DND-41 (cell line): ENCODE data around the gene CPXM2.

ENCODE experiments used
- EZH2 ChIP-seq: IDR thresholded peaks from 3 replicates; pipeline ENCODE4 v1.6.1; 2012; ENCODE audit warnings: borderline replicate concordance, low read depth, mild to moderate bottlenecking, moderate library complexity, low read length, inconsistent platforms; ENCODE audit not compliant: severe bottlenecking
- TF ChIP-seq, protein P1 (sequence below): IDR thresholded peaks from 2 replicates; pipeline ENCODE4 v1.5.1; 2012; ENCODE audit warnings: borderline replicate concordance, low read length, moderate library complexity, mild to moderate bottlenecking; ENCODE audit not compliant: poor library complexity, severe bottlenecking; ENCODE audit errors: extremely low read depth

- TF ChIP-seq, protein P1, sequence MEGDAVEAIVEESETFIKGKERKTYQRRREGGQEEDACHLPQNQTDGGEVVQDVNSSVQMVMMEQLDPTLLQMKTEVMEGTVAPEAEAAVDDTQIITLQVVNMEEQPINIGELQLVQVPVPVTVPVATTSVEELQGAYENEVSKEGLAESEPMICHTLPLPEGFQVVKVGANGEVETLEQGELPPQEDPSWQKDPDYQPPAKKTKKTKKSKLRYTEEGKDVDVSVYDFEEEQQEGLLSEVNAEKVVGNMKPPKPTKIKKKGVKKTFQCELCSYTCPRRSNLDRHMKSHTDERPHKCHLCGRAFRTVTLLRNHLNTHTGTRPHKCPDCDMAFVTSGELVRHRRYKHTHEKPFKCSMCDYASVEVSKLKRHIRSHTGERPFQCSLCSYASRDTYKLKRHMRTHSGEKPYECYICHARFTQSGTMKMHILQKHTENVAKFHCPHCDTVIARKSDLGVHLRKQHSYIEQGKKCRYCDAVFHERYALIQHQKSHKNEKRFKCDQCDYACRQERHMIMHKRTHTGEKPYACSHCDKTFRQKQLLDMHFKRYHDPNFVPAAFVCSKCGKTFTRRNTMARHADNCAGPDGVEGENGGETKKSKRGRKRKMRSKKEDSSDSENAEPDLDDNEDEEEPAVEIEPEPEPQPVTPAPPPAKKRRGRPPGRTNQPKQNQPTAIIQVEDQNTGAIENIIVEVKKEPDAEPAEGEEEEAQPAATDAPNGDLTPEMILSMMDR, result no peak
- TF ChIP-seq EZH2, result no peak
Observed at GRCh38 chr10:123782549-123782948, 109.1 kb downstream of the CPXM2 start.
